Thoracic aorta (tissue), 2 donors: ENCODE measurements around the gene DNASE1L2. TPM values are rescaled to one million over a fixed set of nuclear protein-coding genes. Genes with fewer than 3 reads are reported as not detected.
"Not testable (repeated sequence)": the region's sequence is repeated elsewhere in the genome, so short reads cannot be mapped to it uniquely, and the experiment has no call there.

Experiments used
- ATAC-seq: fragments of 150-250 bp; one replicate; pipeline ENCODE4 v1.8.0; 2017; ENCODE audit warnings: low read depth; ENCODE audit not compliant: insufficient number of reproducible peaks, low FRiP score
- DNase-seq: peaks from one replicate; pipeline ENCODE4 v3.0.0-alpha.2; 2020; ENCODE audit warnings: low spot score
- H3K27ac ChIP-seq, 2 donors: fragments of 200-600 bp; sonication (generic); 1 replicate in 1 of 2; 2 replicates in 1 of 2; pipeline ENCODE4 v1.5.1; 2016; ENCODE audit warnings: mild to moderate bottlenecking in 2 of 2, moderate library complexity in 2 of 2
- H3K27me3 ChIP-seq: fragments of 200-600 bp; sonication (generic); replicated peaks from 2 replicates; pipeline ENCODE4 v1.6.0; 2016; ENCODE audit warnings: mild to moderate bottlenecking; ENCODE audit not compliant: insufficient read depth
- H3K36me3 ChIP-seq: fragments of 200-600 bp; sonication (generic); one replicate; pipeline ENCODE4 v1.5.1; 2016
- H3K4me1 ChIP-seq, 2 donors: fragments of 200-600 bp; sonication (generic); 1 replicate in 1 of 2; 2 replicates in 1 of 2; pipeline versions ENCODE4 v1.5.1 to v1.6.0; 2016; ENCODE audit warnings: low read depth in 2 of 2, mild to moderate bottlenecking in 1 of 2; ENCODE audit not compliant: control insufficient read depth in 1 of 2
- H3K4me3 ChIP-seq: fragments of 200-600 bp; sonication (generic); 2 replicates; pipeline ENCODE4 v1.5.1; 2016; ENCODE audit warnings: mild to moderate bottlenecking
- H3K9me3 ChIP-seq: fragments of 200-600 bp; sonication (generic); 2 replicates; pipeline ENCODE4 v1.5.1; 2016
- CTCF ChIP-seq: fragments of 200-600 bp; sonication (generic); IDR thresholded peaks from one replicate; pipeline ENCODE4 v1.5.1; 2019; ENCODE audit warnings: antibody characterized with exemption
- total RNA-seq, 2 donors: library from RNA; depleted of rRNA; stranded (reverse); fragments of >200 nt; gene quantifications; one replicate each; pipeline versions ENCODE4 v1.1.0 to v1.2.3, GENCODE V29; 2016

The DNASE1L2 gene
- total RNA-seq, 2 donors from 2014 or later = 2.3 to 10.7 TPM

GRCh38 chr16:2198283-2198682, 38.0 kb upstream of the DNASE1L2 start:
- H3K9me3 ChIP-seq = no peaks in the 10 kb centered on the region
- ATAC-seq = no peak
- H3K27me3 ChIP-seq = peaks cover 8% of the 10 kb centered on the region
- no peak for TF ChIP-seq CTCF
- no peak overlapping the region for H3K4me3 ChIP-seq
- H3K4me1 ChIP-seq = peaks cover 5 to 13% of the 10 kb centered on the region in 2 donors
- no peaks in the 10 kb centered on the region for H3K36me3 ChIP-seq
- no peak for DNase-seq
- no peak overlapping the region for H3K27ac ChIP-seq

DNA sequence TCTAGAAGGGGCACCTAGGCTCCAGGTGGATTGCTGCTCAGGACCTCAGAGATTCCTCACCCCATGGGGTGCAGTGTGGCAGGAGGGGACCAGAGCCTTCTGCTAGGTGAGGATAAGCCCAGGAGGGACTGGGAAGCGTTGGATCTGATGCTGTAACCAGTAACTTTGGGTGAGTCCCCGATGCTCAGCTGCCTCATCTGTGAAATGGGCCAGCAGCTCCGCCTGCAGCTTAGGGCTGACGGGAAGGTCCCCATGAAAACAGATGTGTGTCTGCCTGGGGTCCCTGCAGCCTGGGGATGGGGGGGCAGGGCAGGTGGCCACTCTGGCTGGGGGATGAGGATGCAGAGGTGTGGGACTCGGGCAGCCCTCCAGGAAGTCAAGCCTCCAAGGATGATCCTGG, 37.1 kb upstream of the DNASE1L2 start:
- H3K27ac ChIP-seq = no peak overlapping the region
- no peak for TF ChIP-seq CTCF
- ATAC-seq (no peak), DNase-seq (no peak)
- no peak overlapping the region for H3K4me3 ChIP-seq
- no peaks in the 10 kb centered on the region for H3K9me3 ChIP-seq
- peaks cover 8% of the 10 kb centered on the region for H3K27me3 ChIP-seq
- H3K4me1 ChIP-seq = peaks cover 5 to 13% of the 10 kb centered on the region in 2 donors
- H3K36me3 ChIP-seq = no peaks in the 10 kb centered on the region

GRCh38 chr16:2199621-2200139, 36.6 kb upstream of the DNASE1L2 start:
- H3K4me3 ChIP-seq = no peak overlapping the region
- ATAC-seq = no peak
- no peaks in the 10 kb centered on the region for H3K9me3 ChIP-seq
- H3K27ac ChIP-seq = no peak overlapping the region
- TF ChIP-seq CTCF = no peak
- DNase-seq = no peak
- H3K27me3 ChIP-seq = peaks cover 8% of the 10 kb centered on the region
- no peaks in the 10 kb centered on the region for H3K36me3 ChIP-seq
- peaks cover 5 to 18% of the 10 kb centered on the region in 2 donors for H3K4me1 ChIP-seq

DNA sequence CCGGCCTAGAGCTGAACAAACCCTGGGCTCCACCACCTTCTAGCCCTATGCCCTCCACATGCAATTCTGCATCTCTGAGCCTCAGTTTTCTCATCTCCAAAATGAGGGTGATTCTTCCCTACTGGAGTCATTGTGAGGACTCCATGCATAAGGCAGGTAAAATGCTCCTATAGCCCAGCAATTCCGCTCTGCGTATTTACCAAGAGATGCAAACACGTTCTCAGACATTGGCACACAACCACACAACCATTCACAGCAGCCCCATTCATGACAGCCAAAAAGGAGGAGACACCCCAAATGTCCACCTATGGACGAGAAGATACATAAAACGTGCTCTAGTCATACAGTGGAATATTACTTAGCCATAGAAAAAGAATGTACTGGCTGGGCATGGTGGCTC, 35.9 kb upstream of the DNASE1L2 start:
- no peak overlapping the region for H3K27ac ChIP-seq
- H3K4me3 ChIP-seq = no peak overlapping the region
- H3K27me3 ChIP-seq = peaks cover 6% of the 10 kb centered on the region
- ATAC-seq (no peak), DNase-seq (no peak)
- H3K9me3 ChIP-seq = no peaks in the 10 kb centered on the region
- H3K4me1 ChIP-seq = peaks cover 5 to 21% of the 10 kb centered on the region in 2 donors
- TF ChIP-seq CTCF = no peak
- H3K36me3 ChIP-seq = no peaks in the 10 kb centered on the region

- not testable (repeated sequence) for ATAC-seq, H3K36me3 ChIP-seq, H3K27ac ChIP-seq, H3K4me3 ChIP-seq, H3K9me3 ChIP-seq, H3K27me3 ChIP-seq, DNase-seq
- H3K4me1 ChIP-seq = peaks cover 7 to 20% of the 10 kb centered on the region in 2 donors
Measured at GRCh38 chr16:2203119-2203688, 33.0 kb upstream of the DNASE1L2 start.
